Measurements from ENCODE around the gene MAPK10.
A peak's percentile ranks its signal among the peaks of the same experiment; 100 is the strongest.

The MAPK10 gene

DNA sequence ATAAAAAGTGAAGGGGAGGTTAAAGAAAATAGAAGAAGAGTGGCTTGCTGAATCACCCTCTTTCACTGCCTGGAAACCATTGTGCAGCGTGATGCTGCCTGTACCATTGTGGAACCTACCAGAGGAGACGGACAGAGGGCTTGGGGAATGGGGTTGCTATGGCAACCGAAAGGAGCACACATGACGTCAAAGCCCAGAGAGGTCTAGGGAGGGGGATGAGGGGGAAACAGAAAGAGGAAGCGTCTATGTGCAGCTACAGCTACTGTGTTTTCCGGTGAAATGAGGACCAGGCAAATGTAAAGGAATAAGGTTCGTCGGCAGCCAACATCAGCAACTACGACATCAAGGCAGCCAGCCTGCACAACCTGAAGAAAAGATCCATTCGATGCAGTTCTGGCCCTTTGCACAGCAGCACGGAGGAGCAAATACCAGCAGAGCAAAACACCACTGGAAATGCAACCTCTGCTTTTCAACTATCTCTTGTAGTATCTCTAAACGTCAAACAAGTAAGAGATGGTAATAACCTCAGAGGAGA lies at the start of gene MAPK10:
TSS of gene MAPK10 (minus strand) at position 110 of the 535 bp plus-strand sequence.
- intact Hi-C loops (cut with micrococcal nuclease): loop anchor here (5.0 kb wide), 1 partner anchor 532 kb away; the partner anchor contains the start of gene C4orf36
- Mint-ChIP-seq H3K27me3 (no peaks in the 10 kb centered on the region), H3K4me1 (ENCODE audit: low read depth) (peaks cover 12% of the 10 kb centered on the region), H3K36me3 (ENCODE audit: low read depth) (no peaks in the 10 kb centered on the region), H3K9me3 (no peaks in the 10 kb centered on the region), H3K4me3 (peak within 1 kb of the TSS; percentile 53), H3K27ac (peak within 1 kb of the TSS; percentile 0)

GRCh38 chr4:86403575-86403974 lies 43.7 kb upstream of the MAPK10 start:
- Mint-ChIP-seq H3K36me3 (ENCODE audit: low read depth) (no peaks in the 10 kb centered on the region), H3K9me3 (no peaks in the 10 kb centered on the region)

DNA sequence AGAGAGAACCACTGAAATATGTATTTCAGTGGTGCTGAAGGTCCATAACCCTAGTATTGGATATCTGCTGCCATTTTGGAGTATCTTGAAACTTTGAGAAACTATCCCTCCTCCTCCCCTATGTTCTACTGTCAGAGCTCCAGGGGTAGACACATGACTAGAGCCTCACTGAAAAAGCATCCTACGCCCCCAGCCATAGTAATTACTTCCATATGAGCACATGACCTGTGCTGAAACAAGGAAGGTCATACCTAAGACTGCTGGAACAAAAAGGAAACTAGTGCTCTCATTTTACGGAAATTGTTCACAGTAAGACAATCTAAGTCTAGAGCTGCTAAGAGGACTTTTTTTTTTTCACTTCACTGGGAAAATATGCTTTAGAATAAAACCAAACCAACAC lies 42.0 kb upstream of the MAPK10 start:
- H3K27ac Mint-ChIP-seq: no peak overlapping the region
- H3K4me3 Mint-ChIP-seq: no peak overlapping the region
- no peaks in the 10 kb centered on the region for H3K36me3 Mint-ChIP-seq (ENCODE audit: low read depth)
- intact Hi-C loops (cut with micrococcal nuclease): no loop called here
- H3K4me1 Mint-ChIP-seq (ENCODE audit: low read depth): no peaks in the 10 kb centered on the region
- H3K27me3 Mint-ChIP-seq: no peaks in the 10 kb centered on the region
- no peaks in the 10 kb centered on the region for H3K9me3 Mint-ChIP-seq

More at GRCh38 chr4:86403575-86403974, 43.7 kb upstream of the MAPK10 start:
- no peaks in the 10 kb centered on the region for H3K4me1 Mint-ChIP-seq (ENCODE audit: low read depth)
- intact Hi-C loops (cut with micrococcal nuclease): no loop called here
- no peaks in the 10 kb centered on the region for H3K27me3 Mint-ChIP-seq
- H3K27ac Mint-ChIP-seq: no peak overlapping the region
- H3K4me3 Mint-ChIP-seq: no peak overlapping the region

DNA sequence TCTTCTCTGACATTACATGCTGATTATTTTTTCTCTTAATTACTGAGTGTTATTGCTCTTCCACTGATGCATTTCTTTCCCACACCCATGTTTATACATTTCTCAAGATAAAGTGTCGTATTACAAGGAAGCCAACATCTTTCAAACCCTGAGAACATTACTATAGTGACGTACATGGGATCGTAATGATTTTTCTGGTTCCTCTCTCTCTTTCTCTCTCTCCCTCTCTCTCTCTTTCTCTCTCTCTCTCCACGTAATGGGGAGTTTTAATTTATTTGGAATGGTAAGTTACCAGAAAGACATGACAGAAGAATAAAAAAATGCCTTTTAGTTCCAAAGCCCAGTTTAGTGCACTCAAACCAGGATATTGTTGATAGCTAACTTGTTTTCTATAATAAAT lies 40.4 kb upstream of the MAPK10 start:
- Mint-ChIP-seq H3K9me3 (no peaks in the 10 kb centered on the region), H3K27me3 (no peaks in the 10 kb centered on the region)

DNA sequence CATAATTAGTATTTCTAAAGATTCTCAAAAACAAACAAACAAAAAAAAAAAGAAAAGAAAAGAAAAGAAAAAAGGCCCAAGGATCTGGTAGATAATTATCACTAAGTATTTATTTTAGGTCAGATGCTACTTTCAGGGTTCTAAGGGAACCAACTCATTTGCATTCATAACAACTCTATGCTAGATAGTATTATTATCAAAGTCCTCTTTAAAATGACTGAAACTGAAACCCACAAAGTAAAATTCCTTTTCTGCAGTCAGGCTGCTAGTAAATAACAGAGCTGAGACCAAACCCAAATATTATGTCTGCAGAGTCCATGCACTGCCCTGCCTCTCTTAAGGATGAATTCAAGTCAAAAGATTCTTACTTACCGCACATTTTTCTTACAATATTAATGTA lies 38.3 kb upstream of the MAPK10 start:
- H3K27ac Mint-ChIP-seq: no peak overlapping the region
- no peaks in the 10 kb centered on the region for H3K27me3 Mint-ChIP-seq
- intact Hi-C loops (cut with micrococcal nuclease): no loop called here
- H3K36me3 Mint-ChIP-seq (ENCODE audit: low read depth): no peaks in the 10 kb centered on the region
- no peak overlapping the region for H3K4me3 Mint-ChIP-seq
- no peaks in the 10 kb centered on the region for H3K9me3 Mint-ChIP-seq
- H3K4me1 Mint-ChIP-seq (ENCODE audit: low read depth): no peaks in the 10 kb centered on the region

More for the DNA sequence above, 40.4 kb upstream of the MAPK10 start:
- no peaks in the 10 kb centered on the region for H3K36me3 Mint-ChIP-seq (ENCODE audit: low read depth)
- H3K4me3 Mint-ChIP-seq: no peak overlapping the region
- intact Hi-C loops (cut with micrococcal nuclease): no loop called here
- no peaks in the 10 kb centered on the region for H3K4me1 Mint-ChIP-seq (ENCODE audit: low read depth)
- no peak overlapping the region for H3K27ac Mint-ChIP-seq

GRCh38 chr4:86393749-86394148 lies 33.9 kb upstream of the MAPK10 start:
- Mint-ChIP-seq H3K4me1 (ENCODE audit: low read depth) (no peaks in the 10 kb centered on the region), H3K9me3 (no peaks in the 10 kb centered on the region), H3K36me3 (ENCODE audit: low read depth) (no peaks in the 10 kb centered on the region), H3K4me3 (no peak overlapping the region), H3K27ac (no peak overlapping the region), H3K27me3 (no peaks in the 10 kb centered on the region)
- intact Hi-C loops (cut with micrococcal nuclease): no loop called here

- H3K36me3 Mint-ChIP-seq (ENCODE audit: low read depth): no peaks in the 10 kb centered on the region
- no peaks in the 10 kb centered on the region for H3K27me3 Mint-ChIP-seq
- no peaks in the 10 kb centered on the region for H3K9me3 Mint-ChIP-seq
- H3K4me3 Mint-ChIP-seq: no peak overlapping the region
- intact Hi-C loops (cut with micrococcal nuclease): no loop called here
- H3K4me1 Mint-ChIP-seq (ENCODE audit: low read depth): peaks cover 5% of the 10 kb centered on the region
- H3K27ac Mint-ChIP-seq: no peak overlapping the region
These were observed 29.8 kb upstream of the MAPK10 start for GRCh38 chr4:86389664-86390063.

GRCh38 chr4:86388252-86388651 lies 28.4 kb upstream of the MAPK10 start:
- intact Hi-C loops (cut with micrococcal nuclease): no loop called here
- no peaks in the 10 kb centered on the region for H3K36me3 Mint-ChIP-seq (ENCODE audit: low read depth)
- peaks cover 5% of the 10 kb centered on the region for H3K4me1 Mint-ChIP-seq (ENCODE audit: low read depth)
- no peaks in the 10 kb centered on the region for H3K27me3 Mint-ChIP-seq
- no peak overlapping the region for H3K4me3 Mint-ChIP-seq
- no peaks in the 10 kb centered on the region for H3K9me3 Mint-ChIP-seq
- H3K27ac Mint-ChIP-seq: no peak overlapping the region

- peaks cover 5% of the 10 kb centered on the region for H3K4me1 Mint-ChIP-seq (ENCODE audit: low read depth)
- H3K9me3 Mint-ChIP-seq: no peaks in the 10 kb centered on the region
- H3K4me3 Mint-ChIP-seq: no peak overlapping the region
- intact Hi-C loops (cut with micrococcal nuclease): no loop called here
- no peaks in the 10 kb centered on the region for H3K27me3 Mint-ChIP-seq
- H3K27ac Mint-ChIP-seq: no peak overlapping the region
- no peaks in the 10 kb centered on the region for H3K36me3 Mint-ChIP-seq (ENCODE audit: low read depth)
These were observed 27.1 kb upstream of the MAPK10 start for GRCh38 chr4:86386817-86387415.

DNA sequence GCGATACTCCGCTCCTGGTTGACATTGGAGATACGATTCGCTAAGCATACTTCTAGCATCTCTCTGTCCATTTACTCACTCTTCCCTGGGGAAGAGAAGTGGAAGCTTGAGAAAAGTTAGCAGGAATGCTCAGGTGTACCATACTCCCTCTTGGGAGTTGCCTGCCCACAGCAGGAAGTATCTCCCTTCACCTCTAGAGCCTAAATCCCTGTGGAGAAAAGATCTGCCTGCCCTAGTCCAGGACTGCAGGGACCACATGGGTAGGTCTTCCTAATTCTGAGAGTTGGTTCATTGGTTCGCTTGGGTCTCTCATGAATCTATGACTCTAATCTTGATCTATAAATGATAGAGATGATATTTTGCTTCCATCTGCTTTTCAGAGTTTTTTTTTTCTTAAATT lies 26.3 kb upstream of the MAPK10 start:
- Mint-ChIP-seq H3K4me3 (no peak overlapping the region), H3K4me1 (ENCODE audit: low read depth) (peaks cover 5% of the 10 kb centered on the region), H3K36me3 (ENCODE audit: low read depth) (no peaks in the 10 kb centered on the region), H3K27ac (no peak overlapping the region), H3K9me3 (peaks cover 6% of the 10 kb centered on the region), H3K27me3 (no peaks in the 10 kb centered on the region)
- intact Hi-C loops (cut with micrococcal nuclease): no loop called here

- no peak overlapping the region for H3K4me3 Mint-ChIP-seq
- intact Hi-C loops (cut with micrococcal nuclease): no loop called here
- H3K4me1 Mint-ChIP-seq (ENCODE audit: low read depth): no peaks in the 10 kb centered on the region
- no peaks in the 10 kb centered on the region for H3K27me3 Mint-ChIP-seq
- H3K27ac Mint-ChIP-seq: no peak overlapping the region
- no peaks in the 10 kb centered on the region for H3K36me3 Mint-ChIP-seq (ENCODE audit: low read depth)
- peaks cover 10% of the 10 kb centered on the region for H3K9me3 Mint-ChIP-seq
These were observed 21.6 kb upstream of the MAPK10 start for GRCh38 chr4:86381431-86381830.

GRCh38 chr4:86380181-86380724 lies 20.4 kb upstream of the MAPK10 start:
- H3K27me3 Mint-ChIP-seq: no peaks in the 10 kb centered on the region
- H3K27ac Mint-ChIP-seq: no peak overlapping the region
- no peaks in the 10 kb centered on the region for H3K36me3 Mint-ChIP-seq (ENCODE audit: low read depth)
- intact Hi-C loops (cut with micrococcal nuclease): no loop called here
- H3K4me1 Mint-ChIP-seq (ENCODE audit: low read depth): no peaks in the 10 kb centered on the region
- peaks cover 10% of the 10 kb centered on the region for H3K9me3 Mint-ChIP-seq
- no peak overlapping the region for H3K4me3 Mint-ChIP-seq

GRCh38 chr4:86376850-86377249 lies 17.0 kb upstream of the MAPK10 start:
- H3K9me3 Mint-ChIP-seq: peaks cover 22% of the 10 kb centered on the region
- intact Hi-C loops (cut with micrococcal nuclease): loop anchor here (1.0 kb wide), 1 partner anchor 33 kb away; no protein-coding TSS in a partner anchor
- H3K4me3 Mint-ChIP-seq: no peak overlapping the region
- H3K36me3 Mint-ChIP-seq (ENCODE audit: low read depth): no peaks in the 10 kb centered on the region
- no peak overlapping the region for H3K27ac Mint-ChIP-seq
- H3K4me1 Mint-ChIP-seq (ENCODE audit: low read depth): no peaks in the 10 kb centered on the region
- no peaks in the 10 kb centered on the region for H3K27me3 Mint-ChIP-seq

- intact Hi-C loops (cut with micrococcal nuclease): no loop called here
- H3K4me1 Mint-ChIP-seq (ENCODE audit: low read depth): no peaks in the 10 kb centered on the region
- no peak overlapping the region for H3K27ac Mint-ChIP-seq
- H3K4me3 Mint-ChIP-seq: no peak overlapping the region
- no peaks in the 10 kb centered on the region for H3K27me3 Mint-ChIP-seq
- no peaks in the 10 kb centered on the region for H3K36me3 Mint-ChIP-seq (ENCODE audit: low read depth)
- peaks cover 20% of the 10 kb centered on the region for H3K9me3 Mint-ChIP-seq
These were observed 8.6 kb upstream of the MAPK10 start for GRCh38 chr4:86368433-86368832.

GRCh38 chr4:86367577-86367976 lies 7.7 kb upstream of the MAPK10 start:
- intact Hi-C loops (cut with micrococcal nuclease): no loop called here
- H3K36me3 Mint-ChIP-seq (ENCODE audit: low read depth): no peaks in the 10 kb centered on the region
- H3K4me3 Mint-ChIP-seq: no peak overlapping the region
- no peaks in the 10 kb centered on the region for H3K27me3 Mint-ChIP-seq
- H3K4me1 Mint-ChIP-seq (ENCODE audit: low read depth): no peaks in the 10 kb centered on the region
- H3K27ac Mint-ChIP-seq: no peak overlapping the region
- H3K9me3 Mint-ChIP-seq: peaks cover 15% of the 10 kb centered on the region
